IMR-90 (cell line): ENCODE measurements around the gene GADL1. TPM values are rescaled to one million over a fixed set of nuclear protein-coding genes. Genes with fewer than 3 reads are reported as not detected.

Experiments
- ATAC-seq: fragments of 200-7000 bp; cut with Tn5 transposase; 2 replicates; pipeline ENCODE4 v1.9.1; 2020; ENCODE audit warnings: low read depth, mild to moderate bottlenecking, moderate library complexity
- BruUV-seq: library from RNA; stranded (reverse); fragments of 400-500 nt; replicated peaks from 2 replicates; lab custom pipeline; 2021; lab: Mats Ljungman, UMichigan
- CTCF ChIA-PET: fragments of 300-600 bp; formaldehyde crosslinking; extraction: SDS; loops from one replicate; lab custom pipeline; 2021; ENCODE audit warnings: antibody characterized with exemption; lab: Yijun Ruan, JAX
- POLR2A ChIA-PET: fragments of 300-600 bp; sonication (Branson Sonifier 250); formaldehyde crosslinking; loops from one replicate; lab custom pipeline; 2022; ENCODE audit warnings: antibody characterized with exemption; ENCODE audit not compliant: unreplicated experiment; lab: Charles Lee
- DNase-seq: peaks from one replicate; pipeline ENCODE4 v3.0.0; 2013
- H2AFZ ChIP-seq: replicated peaks from 2 replicates; pipeline ENCODE3; 2013; ENCODE audit warnings: low read length, mild to moderate bottlenecking; ENCODE audit not compliant: poor library complexity
- H2AK5ac ChIP-seq: 2 replicates; pipeline ENCODE4 v1.6.1; 2013; ENCODE audit warnings: low read depth, low read length, inconsistent platforms
- H2AK9ac ChIP-seq: replicated peaks from 2 replicates; pipeline ENCODE3; 2013; ENCODE audit warnings: mild to moderate bottlenecking, low read depth, low read length, moderate library complexity; ENCODE audit not compliant: poor library complexity
- H2BK120ac ChIP-seq: 2 replicates; pipeline ENCODE4 v1.6.1; 2013; ENCODE audit warnings: low read depth, low read length, inconsistent platforms
- H2BK15ac ChIP-seq: 3 replicates; pipeline ENCODE4 v1.6.1; 2013; ENCODE audit warnings: low read depth, low read length, inconsistent platforms
- H2BK20ac ChIP-seq: 2 replicates; pipeline ENCODE4 v1.6.1; 2013; ENCODE audit warnings: low read depth, mild to moderate bottlenecking, inconsistent platforms, low read length, moderate library complexity
- H2BK5ac ChIP-seq: 2 replicates; pipeline ENCODE4 v1.6.1; 2013; ENCODE audit warnings: mild to moderate bottlenecking, low read depth, low read length, inconsistent platforms; ENCODE audit not compliant: poor library complexity, severe bottlenecking
- H3K14ac ChIP-seq: replicated peaks from 2 replicates; pipeline ENCODE4 v1.6.1; 2013; ENCODE audit warnings: low read depth, low read length, inconsistent platforms
- H3K18ac ChIP-seq: 2 replicates; pipeline ENCODE4 v1.6.1; 2013; ENCODE audit warnings: low read depth, low read length, control low read depth
- H3K23ac ChIP-seq: 2 replicates; pipeline ENCODE4 v1.6.1; 2013; ENCODE audit warnings: low read depth, low read length, inconsistent platforms
- H3K27ac ChIP-seq: 2 replicates; pipeline ENCODE4 v1.5.1; 2013; ENCODE audit warnings: mild to moderate bottlenecking, control low read depth, low read length; ENCODE audit not compliant: insufficient read depth
- H3K27me3 ChIP-seq: 2 replicates; pipeline ENCODE4 v1.6.1; 2013; ENCODE audit warnings: low read length; ENCODE audit not compliant: control insufficient read depth, insufficient read depth
- H3K36me3 ChIP-seq: 2 replicates; pipeline ENCODE4 v1.6.1; 2013; ENCODE audit warnings: low read length, mixed read lengths; ENCODE audit not compliant: control insufficient read depth, insufficient read depth
- H3K4ac ChIP-seq: 2 replicates; pipeline ENCODE4 v1.6.1; 2013; ENCODE audit warnings: low read depth, low read length, inconsistent platforms
- H3K4me1 ChIP-seq: 2 replicates; pipeline ENCODE4 v1.6.1; 2013; ENCODE audit warnings: low read length, mixed read lengths; ENCODE audit not compliant: control insufficient read depth, insufficient read depth
- H3K4me2 ChIP-seq: 2 replicates; pipeline ENCODE4 v1.6.1; 2013; ENCODE audit warnings: low read depth, mild to moderate bottlenecking, control low read depth, low read length, moderate library complexity
- H3K4me3 ChIP-seq: 2 replicates; pipeline ENCODE4 v1.5.1; 2013; ENCODE audit warnings: low read depth, mild to moderate bottlenecking, control low read depth, low read length, moderate library complexity; ENCODE audit not compliant: insufficient read depth
- H3K56ac ChIP-seq: 2 replicates; pipeline ENCODE4 v1.6.1; 2013; ENCODE audit warnings: low read length, inconsistent platforms; ENCODE audit not compliant: insufficient read depth; ENCODE audit errors: extremely low read depth
- H3K79me1 ChIP-seq, 2 experiments: 2 replicates each; pipeline ENCODE4 v1.6.1; 2013; ENCODE audit warnings: low read length in 2 of 2, inconsistent platforms in 1 of 2, low read depth in 1 of 2
- H3K9ac ChIP-seq: 2 replicates; pipeline ENCODE4 v1.6.1; 2013; ENCODE audit warnings: low read depth, low read length, control low read depth
- H3K9me1 ChIP-seq: 2 replicates; pipeline ENCODE4 v1.6.1; 2013; ENCODE audit warnings: low read length, inconsistent platforms; ENCODE audit not compliant: insufficient read depth
- H3K9me3 ChIP-seq: 2 replicates; pipeline ENCODE4 v1.6.1; 2013; ENCODE audit warnings: low read length; ENCODE audit not compliant: control insufficient read depth, insufficient read depth
- H4K20me1 ChIP-seq: 2 replicates; pipeline ENCODE4 v1.6.1; 2013; ENCODE audit warnings: low read length, inconsistent platforms; ENCODE audit not compliant: insufficient read depth
- H4K5ac ChIP-seq: 2 replicates; pipeline ENCODE4 v1.6.1; 2013; ENCODE audit warnings: mild to moderate bottlenecking, low read depth, low read length, control low read depth
- H4K8ac ChIP-seq, 2 experiments: 2 replicates each; pipeline ENCODE4 v1.6.1; 2013; ENCODE audit warnings: low read depth in 2 of 2, low read length in 2 of 2, control low read depth in 1 of 2, inconsistent platforms in 1 of 2
- H4K91ac ChIP-seq: 2 replicates; pipeline ENCODE4 v1.6.1; 2013; ENCODE audit warnings: low read depth, low read length, inconsistent platforms; ENCODE audit not compliant: insufficient read depth
- MAZ ChIP-seq: IDR thresholded peaks from 2 replicates; pipeline ENCODE4 v1.6.1; 2012; ENCODE audit warnings: low read depth, mild to moderate bottlenecking, low read length, improper control_type of control experiment, moderate library complexity, borderline replicate concordance
- WGBS, 2 experiments: methylation state at CpG; one replicate each; pipeline versions ENCODE4 v1.1.5 to v1.1.7; 2013; ENCODE audit warnings: missing lambda C conversion rate in 2 of 2; ENCODE audit not compliant: insufficient read length in 1 of 2; ENCODE audit errors: extremely low coverage in 2 of 2; 5-methylcytosine and 5-hydroxymethylcytosine counted together
- dilution Hi-C: fragments of 300-500 bp; cut with HindIII; formaldehyde crosslinking; loops from one replicate; pipeline ENCODE4 v1.14.3; 2018; ENCODE audit warnings: low sequenced_read_pairs; ENCODE audit not compliant: unreplicated experiment
- in situ Hi-C: fragments of 300-500 bp; cut with MboI; formaldehyde crosslinking; loops from 3 replicates; pipeline ENCODE4 v1.14.3; 2019; ENCODE audit warnings: low sequenced_read_pairs, inconsistent platforms, mixed read lengths
- intact Hi-C: fragments of 100-400 bp; cut with micrococcal nuclease; formaldehyde crosslinking; loops from 2 replicates; pipeline ENCODE4 v1.10.0; 2022
- polyA plus RNA-seq, 3 experiments: library from polyadenylated mRNA; depleted of rRNA; stranded (reverse); fragments of >200 nt; gene quantifications; 2 replicates each; pipeline ENCODE4 v1.2.3, GENCODE V29; 2012; ENCODE audit warnings: low replicate concordance in 1 of 3
- total RNA-seq: library from RNA; depleted of rRNA; stranded (reverse); fragments of >200 nt; gene quantifications from 2 replicates; pipeline ENCODE4 v1.2.3, GENCODE V29; 2012
- TF ChIP-seq, protein P1 (sequence below): fragments of 150-350 bp; IDR thresholded peaks from 2 replicates; pipeline ENCODE4 v1.6.1; 2016; ENCODE audit warnings: low read depth, mild to moderate bottlenecking, low read length, moderate library complexity, borderline replicate concordance

GADL1 gene
- total and polyA plus RNA-seq, 2 of the 4 experiments (the other 2 are of a cell fraction) = not detected

DNA sequence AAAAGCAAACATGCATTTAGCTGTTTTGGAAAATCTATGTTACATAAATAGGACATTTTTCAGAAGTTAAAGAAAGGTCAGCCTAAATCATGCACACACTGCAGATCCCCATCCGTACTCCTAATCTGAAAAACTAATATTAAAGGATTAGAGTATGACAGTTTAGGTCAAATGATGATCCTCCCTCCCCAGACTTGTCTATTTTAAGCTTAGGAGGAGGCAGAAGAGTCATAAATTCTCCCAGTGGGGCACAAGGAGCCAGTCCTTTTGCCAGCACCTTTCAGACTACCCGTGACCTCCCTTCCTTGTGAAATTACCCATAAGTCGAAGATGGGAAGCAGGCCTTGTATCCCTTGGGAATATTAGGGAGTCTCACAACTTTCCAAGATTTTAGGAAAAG, 210.1 kb downstream of the GADL1 start:
- no peak overlapping the region for H3K4me2 ChIP-seq
- no peak overlapping the region for H2BK20ac ChIP-seq
- intact Hi-C loops (loop anchor here (5.0 kb wide), 1 partner anchor 172 kb away; no protein-coding TSS in a partner anchor), dilution Hi-C loops (no loop called here), in situ Hi-C loops (no loop called here)
- no peak overlapping the region for H4K5ac ChIP-seq
- ChIA-PET CTCF (interaction anchor here (1.0 kb wide), 1 partner anchor 25 kb away, joined by 3 read pairs; no protein-coding TSS in a partner anchor), POLR2A (no interaction called here)
- WGBS, 2 experiments = no CpG with 5 or more reads among the region's 3 CpGs
- peaks cover 28% of the 10 kb centered on the region for H3K4me1 ChIP-seq
- H3K14ac ChIP-seq = no peak overlapping the region
- DNase-seq (no peak), ATAC-seq (no peak)
- H3K27ac ChIP-seq = no peak overlapping the region
- peaks cover 20 to 65% of the 10 kb centered on the region in 2 experiments for H3K79me1 ChIP-seq
- no peak overlapping the region for H2BK15ac ChIP-seq
- H3K36me3 ChIP-seq = peaks cover 11% of the 10 kb centered on the region
- H2AK9ac ChIP-seq = no peak overlapping the region
- no peak overlapping the region for H4K8ac ChIP-seq
- no peaks in the 10 kb centered on the region for H3K9me3 ChIP-seq
- no peak overlapping the region for H3K23ac ChIP-seq
- H4K20me1 ChIP-seq = no peaks in the 10 kb centered on the region
- no peak overlapping the region for H4K91ac ChIP-seq
- no peak overlapping the region for H3K4me3 ChIP-seq
- H3K18ac ChIP-seq = no peak overlapping the region
- H3K9me1 ChIP-seq = peaks cover 19% of the 10 kb centered on the region
- no peak overlapping the region for H3K56ac ChIP-seq
- H3K9ac ChIP-seq = no peak overlapping the region
- no peak overlapping the region for H2AK5ac ChIP-seq
- no peak overlapping the region for H2BK120ac ChIP-seq
- BruUV-seq = no TSS peak
- H2AFZ ChIP-seq = no peak overlapping the region
- H3K4ac ChIP-seq = no peak overlapping the region
- H2BK5ac ChIP-seq = no peak overlapping the region
- H3K27me3 ChIP-seq = no peaks in the 10 kb centered on the region
- TF ChIP-seq, protein P1, sequence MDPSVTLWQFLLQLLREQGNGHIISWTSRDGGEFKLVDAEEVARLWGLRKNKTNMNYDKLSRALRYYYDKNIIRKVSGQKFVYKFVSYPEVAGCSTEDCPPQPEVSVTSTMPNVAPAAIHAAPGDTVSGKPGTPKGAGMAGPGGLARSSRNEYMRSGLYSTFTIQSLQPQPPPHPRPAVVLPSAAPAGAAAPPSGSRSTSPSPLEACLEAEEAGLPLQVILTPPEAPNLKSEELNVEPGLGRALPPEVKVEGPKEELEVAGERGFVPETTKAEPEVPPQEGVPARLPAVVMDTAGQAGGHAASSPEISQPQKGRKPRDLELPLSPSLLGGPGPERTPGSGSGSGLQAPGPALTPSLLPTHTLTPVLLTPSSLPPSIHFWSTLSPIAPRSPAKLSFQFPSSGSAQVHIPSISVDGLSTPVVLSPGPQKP = no peak
- TF ChIP-seq MAZ = no peak
